Amniotic stem cell (primary cell): ENCODE measurements around the gene C10orf90.

ENCODE experiments used
- DNase-seq: peaks from one replicate; lab custom pipeline; 2025; lab: John Stamatoyannopoulos, UW

The C10orf90 gene, protein sequence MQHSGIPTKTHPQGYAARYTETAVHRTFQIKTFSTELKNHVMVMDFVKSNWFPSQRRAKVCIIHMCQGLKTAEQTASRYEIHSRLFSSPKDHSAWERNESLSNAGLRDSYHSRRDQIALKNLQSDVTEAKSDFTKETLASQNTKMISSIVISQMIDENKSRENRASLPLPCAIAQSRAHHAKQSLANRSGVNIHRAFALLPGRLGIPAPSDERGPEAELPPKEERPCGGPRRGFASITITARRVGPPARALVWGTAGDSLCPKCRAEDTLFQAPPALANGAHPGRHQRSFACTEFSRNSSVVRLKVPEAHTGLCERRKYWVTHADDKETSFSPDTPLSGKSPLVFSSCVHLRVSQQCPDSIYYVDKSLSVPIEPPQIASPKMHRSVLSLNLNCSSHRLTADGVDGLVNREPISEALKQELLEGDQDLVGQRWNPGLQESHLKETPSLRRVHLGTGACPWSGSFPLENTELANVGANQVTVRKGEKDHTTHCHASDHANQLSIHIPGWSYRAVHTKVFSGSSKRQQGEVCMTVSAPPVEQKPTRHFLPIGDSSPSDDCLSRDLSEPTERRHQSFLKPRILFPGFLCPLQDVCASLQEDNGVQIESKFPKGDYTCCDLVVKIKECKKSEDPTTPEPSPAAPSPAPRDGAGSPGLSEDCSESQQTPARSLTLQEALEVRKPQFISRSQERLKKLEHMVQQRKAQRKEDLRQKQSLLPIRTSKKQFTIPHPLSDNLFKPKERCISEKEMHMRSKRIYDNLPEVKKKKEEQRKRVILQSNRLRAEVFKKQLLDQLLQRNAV

DNA sequence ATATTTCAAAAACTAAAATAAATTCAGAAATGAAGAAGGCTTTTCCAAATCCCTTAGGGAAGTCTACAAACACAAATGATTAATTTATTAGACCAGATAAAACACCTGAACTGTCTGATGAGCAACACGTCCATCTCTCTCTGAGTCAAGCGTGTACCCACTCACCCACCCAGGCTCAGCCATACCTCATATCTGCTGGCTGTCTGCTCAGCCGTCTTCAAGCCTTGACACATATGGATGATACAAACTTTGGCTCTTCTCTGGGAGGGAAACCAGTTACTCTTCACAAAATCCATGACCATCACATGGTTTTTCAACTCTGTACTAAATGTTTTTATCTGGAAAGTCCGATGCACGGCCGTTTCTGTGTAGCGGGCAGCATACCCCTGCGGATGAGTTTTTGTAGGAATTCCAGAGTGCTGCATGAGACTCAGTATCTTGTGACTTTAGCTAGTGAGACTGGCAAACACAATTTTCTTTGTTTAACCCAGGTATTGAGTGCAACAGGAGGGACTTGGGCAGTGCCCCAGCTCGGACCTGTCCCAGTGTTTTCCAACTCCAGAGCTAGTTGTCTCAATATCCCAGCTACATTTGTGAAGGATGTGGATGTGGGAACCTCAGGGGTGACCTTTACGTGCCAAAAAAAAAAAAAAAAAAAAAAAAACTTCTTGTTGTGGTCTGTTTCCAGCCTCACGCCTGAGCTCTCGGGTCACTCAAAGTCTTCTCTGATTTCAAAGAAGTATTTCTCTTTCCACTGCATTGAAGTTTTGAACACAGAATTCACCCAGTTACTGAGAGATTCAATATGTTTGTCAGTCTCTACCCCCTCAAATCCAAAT, at the start of gene C10orf90:
TSS of gene C10orf90 (minus strand) at position 638 of the 839 bp plus-strand sequence. CDS start at position 425, 213 bp downstream.
- no peak for DNase-seq

DNA sequence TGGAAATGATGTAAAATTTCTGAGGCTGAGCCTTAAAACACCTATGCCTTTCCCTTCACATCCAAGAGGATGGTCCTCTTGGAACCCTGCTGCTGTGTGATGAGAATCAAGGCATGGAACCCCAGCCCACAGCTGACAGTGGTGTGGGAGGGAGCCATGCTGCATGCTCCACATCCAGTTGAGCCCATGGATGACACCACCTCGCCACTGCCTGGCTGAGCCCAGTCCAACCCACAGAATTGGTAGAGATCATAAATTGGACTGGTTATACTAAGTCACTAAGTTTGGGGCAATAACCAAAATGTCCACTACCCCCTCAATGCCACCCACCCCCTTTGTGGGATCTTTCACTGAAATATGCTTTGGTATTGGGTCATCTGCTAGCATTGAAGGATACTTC, 45.9 kb upstream of the C10orf90 start:
- no peak for DNase-seq

DNA sequence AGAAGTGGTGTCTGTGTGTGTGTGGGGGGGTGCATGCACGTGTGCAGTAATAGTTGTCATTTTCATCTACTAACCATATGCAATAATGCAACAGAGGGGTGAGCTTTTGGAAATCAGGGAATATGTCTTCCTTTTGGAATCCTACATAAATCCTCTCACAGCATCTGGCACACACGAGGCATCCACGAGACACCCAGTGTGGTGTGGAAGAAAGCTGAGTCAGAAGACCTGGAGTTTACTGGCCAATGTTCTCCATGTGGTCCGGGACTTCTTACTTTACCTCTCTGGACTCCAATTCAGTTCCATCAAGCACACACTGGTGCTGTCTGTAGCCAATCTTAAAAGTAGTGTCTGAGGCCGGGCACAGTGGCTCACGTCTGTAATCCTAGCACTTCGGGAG, 43.1 kb upstream of the C10orf90 start:
- no peak for DNase-seq

DNA sequence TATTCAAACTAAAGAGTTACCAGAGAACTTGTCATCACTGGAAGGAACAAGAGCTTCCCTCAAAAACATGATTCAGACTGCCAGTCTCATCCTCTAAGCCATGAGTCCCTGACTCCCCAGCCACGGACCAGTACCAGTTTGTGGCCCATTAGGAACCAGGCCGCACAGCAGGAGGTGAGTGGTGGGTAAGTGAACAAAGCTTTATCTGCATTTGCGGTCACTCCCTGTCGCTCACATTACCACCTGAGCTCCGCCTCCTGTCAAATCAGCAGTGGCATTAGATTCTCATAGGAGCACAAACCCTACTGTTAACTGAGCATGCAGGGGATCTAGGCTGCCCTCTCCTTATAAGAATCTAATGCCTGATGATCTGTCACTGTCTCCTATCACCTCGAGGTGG, 42.2 kb upstream of the C10orf90 start:
- no peak for DNase-seq

DNA sequence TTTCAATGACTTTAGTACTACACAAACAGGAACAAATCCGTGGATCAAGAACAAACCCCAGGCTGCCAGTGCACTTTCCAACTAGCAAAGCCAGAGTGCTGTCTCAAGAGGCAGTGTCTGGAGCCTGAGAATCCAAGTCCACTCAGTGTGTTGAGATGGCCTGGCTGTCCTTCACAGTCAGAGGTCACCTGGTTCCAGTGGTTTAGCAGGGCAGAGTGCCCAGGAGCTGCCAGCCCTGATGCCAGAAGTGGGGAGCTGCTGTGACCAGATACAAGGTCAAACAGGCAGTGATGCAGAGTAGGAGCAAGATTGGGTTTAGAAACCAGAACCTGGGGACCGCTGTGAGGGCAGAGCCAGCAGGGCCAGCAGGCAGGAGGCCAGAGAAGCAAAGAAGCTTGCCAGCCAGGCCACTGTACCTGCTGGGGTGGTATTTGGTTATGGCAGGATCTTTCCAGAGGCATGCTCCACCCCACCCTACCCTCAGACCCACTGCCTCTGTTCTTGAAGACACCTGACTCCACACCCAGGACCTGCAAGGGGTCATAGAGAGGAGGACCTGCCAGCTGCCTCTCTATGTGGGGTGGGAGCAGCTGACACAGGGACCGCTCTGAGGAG, 35.6 kb upstream of the C10orf90 start:
- no peak for DNase-seq

DNA sequence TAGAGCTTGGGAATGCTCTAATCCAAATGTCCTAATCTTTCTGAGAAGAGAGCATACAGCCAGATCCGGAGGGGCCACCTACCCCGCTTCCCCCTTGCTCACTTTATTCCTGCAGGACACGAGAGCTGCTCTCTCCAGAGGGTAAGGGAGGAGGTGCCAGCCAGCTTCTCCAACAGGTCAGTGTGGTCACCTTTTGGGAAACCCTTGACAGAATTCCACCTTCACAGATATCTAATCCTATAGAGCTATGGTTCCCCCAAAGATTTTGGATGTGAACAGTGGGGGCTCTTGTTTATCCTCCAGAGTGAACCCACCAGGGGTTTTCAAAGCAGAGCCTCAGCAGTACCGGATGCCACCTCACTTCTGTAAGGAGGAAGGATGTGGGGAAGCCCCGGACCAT, 34.6 kb upstream of the C10orf90 start:
- no peak for DNase-seq

DNA sequence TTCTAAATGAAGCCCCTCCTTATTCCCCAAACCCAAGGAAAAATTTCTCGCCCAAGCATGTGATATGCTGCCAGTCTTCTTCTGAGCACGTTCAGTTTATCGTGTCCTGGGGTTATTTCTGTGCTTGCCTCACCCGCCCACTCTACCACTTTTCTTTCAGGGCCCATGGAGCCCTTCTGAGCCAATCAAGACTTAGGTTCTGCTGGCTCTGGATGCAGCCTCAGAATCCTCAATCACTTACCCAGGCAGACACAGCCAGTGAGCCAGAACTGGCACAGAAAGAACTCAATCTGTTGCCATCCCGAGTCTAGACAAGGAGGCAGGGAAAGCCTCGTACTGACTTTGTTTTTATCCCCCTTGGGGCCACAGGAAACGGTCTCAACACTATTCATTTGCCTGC, 34.2 kb upstream of the C10orf90 start:
- no peak for DNase-seq

DNA sequence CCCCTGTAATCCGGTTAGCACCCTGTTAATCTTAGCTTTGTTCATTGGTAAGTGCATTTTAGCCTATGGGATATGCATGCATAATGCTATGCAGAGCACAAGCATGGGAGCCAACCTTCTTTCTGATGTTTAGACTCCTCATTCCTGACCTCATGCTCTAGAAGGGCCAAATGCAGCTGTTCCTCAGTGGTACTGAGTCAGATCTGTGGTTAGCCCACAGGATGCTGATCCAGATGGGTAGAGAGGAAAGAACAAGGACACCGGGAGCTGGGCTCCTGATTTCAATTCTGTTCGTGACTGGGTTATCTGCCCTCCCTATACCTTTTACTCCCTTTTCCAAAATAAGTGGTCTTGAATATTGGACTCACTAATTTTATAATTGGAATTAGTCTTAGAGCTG, 31.7 kb upstream of the C10orf90 start:
- DNase-seq: no peak

DNA sequence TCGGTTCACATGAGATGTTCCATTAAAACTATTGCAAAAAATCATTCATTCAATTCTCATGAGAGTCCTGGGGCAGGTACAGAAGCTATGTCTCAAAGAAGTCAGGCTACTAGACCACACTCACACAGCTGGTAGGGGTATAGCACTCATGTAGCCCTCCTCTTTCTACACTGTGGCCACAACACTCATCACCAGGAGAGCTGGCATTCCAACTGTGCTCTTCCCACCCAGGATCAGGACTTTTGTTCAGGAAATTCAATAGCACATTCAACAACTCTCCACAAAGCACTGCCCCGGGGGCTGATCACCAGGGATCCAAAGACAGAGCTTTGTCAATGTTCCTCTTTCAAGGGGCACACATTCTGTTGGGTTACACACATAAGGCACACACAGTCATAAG, 31.0 kb upstream of the C10orf90 start:
- no peak for DNase-seq

DNA sequence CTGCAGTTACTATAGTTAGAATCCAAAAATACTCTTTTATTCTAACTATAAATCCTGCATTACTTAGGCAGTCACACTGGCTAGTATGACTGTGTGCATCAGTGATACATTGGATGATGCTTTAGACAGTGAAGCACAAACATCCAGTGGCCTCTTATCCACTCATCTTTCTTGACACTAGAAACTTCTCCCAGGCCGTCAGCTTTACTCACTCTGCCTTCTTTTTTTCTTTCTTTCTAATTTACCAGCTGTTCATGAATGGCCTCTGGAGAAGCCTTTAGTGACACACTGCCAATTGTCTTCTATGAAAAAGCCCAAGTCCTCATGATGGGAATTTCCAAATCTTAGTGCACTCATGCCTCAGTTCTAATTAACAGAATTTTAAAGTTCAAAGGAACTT, 26.2 kb upstream of the C10orf90 start:
- DNase-seq: no peak

DNA sequence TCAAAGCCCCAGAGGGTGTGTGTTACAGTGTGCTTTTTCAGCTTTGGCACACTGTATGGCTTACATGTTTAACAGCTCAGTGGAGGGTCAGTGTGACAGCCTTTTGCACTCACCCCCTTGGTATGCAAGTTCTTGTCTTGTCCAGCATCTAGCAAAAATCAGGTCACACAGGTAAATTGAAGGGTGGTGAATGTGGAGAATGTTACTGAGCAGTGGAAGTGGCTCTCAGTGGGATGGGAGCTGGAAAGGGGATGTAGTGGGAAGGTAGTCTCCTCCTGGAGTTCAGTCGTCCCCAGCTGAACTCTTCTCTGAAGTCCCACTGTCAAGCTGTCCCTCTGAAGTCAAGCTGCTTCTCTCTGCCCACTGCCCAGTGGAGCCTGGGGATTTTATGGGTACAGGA, 21.0 kb upstream of the C10orf90 start:
- no peak for DNase-seq

DNA sequence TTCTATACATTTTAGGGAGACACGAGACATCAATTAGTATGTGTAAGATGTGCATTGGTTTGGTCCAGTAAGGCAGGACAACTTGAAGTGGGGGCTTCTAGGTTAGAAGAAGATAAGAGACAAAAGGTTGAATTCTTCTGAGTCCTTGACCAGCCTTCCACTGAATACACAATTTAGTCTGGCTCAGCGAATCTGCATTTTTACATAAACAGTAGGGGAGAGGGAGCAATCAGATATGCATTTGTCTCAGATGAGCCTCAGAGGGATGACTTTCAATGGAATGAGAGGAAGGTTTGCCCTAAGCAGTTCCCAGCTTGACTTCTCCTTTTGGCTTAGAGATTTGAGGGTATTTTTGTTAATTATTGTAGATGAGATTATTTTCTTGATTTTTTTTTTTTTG, 20.0 kb upstream of the C10orf90 start:
- no peak for DNase-seq

DNA sequence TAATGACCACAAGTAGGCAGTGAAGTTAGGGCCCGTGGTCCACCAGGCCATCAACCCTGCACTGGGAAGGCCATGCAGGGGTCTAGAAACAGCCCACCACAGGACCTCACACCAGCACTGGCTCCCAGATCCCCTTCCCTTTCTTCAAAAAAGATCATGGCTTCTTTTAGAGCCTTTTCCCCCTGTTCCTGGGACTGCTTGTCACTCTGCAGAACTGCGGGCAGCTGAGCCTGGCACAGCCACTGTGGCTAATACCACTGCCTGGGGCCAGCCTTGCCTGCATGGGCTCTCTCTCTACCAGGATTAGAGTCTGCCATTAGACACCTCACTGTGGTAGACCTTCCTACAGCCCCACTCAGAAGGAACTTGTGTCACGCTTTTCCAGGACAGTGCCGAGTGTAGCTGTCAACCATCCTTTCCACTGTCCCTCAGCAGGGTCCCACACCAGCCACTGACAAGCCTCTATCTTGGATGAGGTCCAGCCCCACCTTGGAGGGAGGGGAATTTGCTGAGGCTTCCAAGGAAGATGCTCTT, 19.0 kb upstream of the C10orf90 start:
- no peak for DNase-seq

DNA sequence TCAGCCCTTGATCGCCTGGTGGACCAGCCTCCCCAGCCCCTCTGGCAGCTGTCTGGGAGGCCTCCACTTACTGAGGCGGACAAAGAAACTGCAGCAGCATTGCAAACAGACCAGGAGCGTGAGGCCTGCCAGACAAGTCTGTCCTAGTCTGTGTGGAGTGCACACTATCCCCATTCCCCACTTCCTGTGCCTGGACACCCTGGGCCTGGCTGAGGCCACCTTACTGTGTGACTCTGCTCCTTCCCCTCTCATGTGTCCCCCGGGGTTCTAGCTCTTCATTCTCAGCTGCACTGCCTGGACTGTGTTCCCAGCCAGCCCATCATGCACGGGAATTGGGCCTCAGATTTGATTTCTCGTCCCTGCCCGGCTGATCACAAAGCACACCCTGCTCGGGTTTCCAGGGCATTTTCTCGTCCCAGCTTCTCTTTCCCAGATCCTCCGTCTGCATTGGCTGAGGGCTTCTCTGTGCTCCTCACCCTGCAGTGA, 16.7 kb upstream of the C10orf90 start:
- no peak for DNase-seq

DNA sequence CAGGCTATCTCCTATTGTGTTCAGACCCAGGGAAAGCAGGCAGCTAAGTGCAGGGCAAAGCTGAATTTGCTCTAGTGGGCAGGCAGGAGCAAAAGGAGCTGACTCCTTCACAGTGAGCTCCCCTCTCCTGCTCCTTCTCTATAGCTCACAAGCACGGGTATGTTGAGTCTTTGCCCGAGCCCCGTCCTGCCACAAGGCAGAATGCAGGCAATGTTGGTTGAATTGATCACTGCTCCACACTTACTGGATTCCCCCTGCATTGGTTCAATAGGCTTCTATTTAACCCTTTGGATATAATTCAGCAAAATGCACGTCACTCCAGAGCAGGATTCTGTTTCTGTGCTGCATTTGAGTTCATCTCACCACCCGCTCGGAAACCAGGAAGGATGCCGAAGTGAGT, 16.2 kb upstream of the C10orf90 start:
- DNase-seq: no peak

DNA sequence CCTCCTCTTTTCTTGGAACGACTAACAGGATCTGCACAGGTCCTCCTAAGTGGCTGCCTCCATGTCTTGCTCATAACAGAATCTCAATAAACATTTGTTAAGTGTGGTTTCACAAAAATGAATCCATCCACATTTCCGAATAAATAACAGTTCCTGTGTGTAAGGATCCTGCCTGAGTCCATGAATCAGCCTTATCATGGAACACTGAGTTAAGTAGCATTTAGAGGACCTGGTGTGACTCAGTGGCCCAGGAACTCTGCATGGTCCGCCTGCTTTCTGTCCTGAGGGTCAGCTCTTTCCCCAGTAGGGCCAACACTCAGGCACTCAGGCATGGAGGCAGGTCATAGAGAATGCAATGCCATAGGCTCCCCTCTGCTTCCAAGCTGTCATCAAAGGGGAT, 15.8 kb upstream of the C10orf90 start:
- DNase-seq: no peak

DNA sequence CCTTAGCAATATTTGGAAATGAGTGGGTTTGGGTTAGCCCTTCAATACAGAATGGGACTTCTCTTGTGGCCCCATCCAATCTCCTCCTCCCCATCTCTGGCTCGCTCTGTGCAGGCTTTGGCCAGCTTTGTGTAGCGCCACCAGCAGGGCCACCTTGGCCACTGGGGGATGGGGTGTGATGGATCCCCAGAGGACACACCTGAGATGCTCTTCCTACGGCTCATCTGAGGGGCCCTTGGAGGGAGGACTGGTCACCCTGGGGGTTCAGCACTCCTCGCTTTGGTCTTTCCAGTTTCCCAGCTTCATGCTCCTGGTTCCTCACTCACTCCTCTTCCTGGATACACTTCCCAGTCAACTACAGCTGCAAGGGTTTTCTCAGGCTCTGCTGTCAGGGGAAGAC, 15.3 kb upstream of the C10orf90 start:
- DNase-seq: no peak

DNA sequence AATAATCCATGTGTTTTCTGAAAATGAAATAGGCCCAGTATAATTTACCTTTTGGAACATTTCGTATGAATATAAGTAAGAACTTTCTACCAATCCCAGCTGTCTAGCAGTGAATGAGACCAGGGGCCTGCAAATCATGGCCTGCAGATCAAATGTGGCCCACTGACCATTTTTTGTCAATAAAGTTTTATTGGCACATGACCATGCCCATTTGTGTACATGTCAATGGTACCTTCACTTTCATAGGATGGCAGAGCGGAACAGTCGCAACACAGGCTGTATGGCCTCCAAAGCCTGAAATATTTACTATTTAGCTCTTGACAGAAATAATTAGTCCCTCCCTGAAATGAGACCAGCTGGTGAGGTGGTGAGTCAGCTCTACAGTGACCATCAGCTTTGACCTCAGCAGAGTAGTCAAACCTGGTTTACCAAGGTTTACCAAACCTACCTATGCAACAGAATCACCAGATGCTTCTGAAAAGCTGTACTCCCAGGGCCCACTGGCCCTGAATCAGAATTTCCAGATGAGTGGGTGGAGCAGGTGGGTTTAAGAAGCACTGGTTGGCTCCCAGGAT, 13.8 kb upstream of the C10orf90 start:
- DNase-seq: no peak

DNA sequence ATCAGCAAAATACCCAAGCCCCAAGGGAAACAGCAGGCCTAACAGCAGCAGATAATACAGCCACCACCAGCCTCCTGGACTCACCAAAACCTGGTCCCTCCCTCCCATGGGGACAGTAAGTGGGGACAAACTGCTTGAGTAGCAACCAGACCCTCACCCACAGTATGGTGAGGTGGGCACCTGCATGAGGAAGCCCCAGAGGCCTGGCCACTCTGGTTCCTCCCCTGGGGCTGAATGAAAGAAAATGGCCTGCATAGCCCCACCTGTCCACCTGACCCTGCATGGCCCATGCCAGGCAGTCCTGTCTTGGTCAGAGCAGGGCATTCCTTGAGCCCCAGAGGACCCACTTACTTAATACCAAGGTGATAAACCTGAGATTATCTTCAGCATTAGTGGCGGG, 13.0 kb upstream of the C10orf90 start:
- no peak for DNase-seq

DNA sequence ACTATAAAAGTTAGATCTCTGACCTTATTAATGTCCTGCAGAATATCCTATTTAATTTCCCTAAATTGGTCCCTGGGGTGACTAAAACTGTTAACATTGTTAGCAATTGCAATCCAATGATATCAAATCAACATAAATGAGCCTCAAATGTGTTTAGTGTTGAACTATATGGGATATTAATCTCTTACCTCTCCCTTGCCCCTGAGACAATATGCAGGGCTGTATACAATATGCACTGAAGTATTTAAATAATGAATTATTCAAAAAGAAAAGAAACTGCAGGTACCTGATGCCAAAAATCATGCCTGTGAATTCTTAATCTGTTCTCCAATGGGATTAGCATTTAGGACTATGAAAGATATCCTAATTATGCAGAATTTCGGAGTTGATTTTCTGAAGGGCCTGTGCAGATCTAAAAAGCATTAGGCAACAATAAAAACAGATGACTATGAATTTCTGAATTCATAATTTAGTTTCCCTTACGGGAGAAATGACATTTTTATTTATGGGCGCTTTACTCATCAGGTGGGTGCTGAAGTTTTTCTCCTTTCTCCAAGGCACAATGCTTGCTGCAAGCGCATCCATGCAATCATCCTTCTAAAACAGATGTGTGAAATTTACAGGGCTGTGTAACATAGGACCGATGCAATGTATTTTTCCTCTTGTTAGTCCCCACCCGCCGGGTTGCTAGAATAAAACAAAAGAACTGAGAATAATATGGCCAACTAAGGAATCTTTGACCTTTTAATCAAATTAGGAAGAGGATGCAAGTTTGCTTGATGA, 5.4 kb upstream of the C10orf90 start:
- no peak for DNase-seq
